Adrenal gland (tissue), 5 donors: ENCODE data around the gene ODAD3.

Experiments
- POLR2A ChIP-seq, 2 donors: fragments of 450-650 bp; IDR thresholded peaks; one replicate each; pipeline ENCODE4 v1.6.1; 2017; ENCODE audit warnings: antibody characterized with exemption in 2 of 2, mild to moderate bottlenecking in 2 of 2, moderate library complexity in 1 of 2
- TF ChIP-seq, protein P1 (sequence below), 6 experiments: fragments of 450-650 bp in 4 of 6; fragments of 200-600 bp in 2 of 6; sonication (generic) in 1 of 6; IDR thresholded peaks; 1 replicate in 5 of 6; 2 replicates in 1 of 6; pipeline versions ENCODE4 v1.5.1 to v1.8.0; 2016 to 2021; ENCODE audit warnings: antibody characterized with exemption in 6 of 6, mild to moderate bottlenecking in 2 of 6, moderate library complexity in 1 of 6
- donor health status: DM: no; HTN: no; CAD: no.

- no peak for TF ChIP-seq POLR2A (IDR thresholded peaks at IDR 0.05)
- TF ChIP-seq, protein P1, sequence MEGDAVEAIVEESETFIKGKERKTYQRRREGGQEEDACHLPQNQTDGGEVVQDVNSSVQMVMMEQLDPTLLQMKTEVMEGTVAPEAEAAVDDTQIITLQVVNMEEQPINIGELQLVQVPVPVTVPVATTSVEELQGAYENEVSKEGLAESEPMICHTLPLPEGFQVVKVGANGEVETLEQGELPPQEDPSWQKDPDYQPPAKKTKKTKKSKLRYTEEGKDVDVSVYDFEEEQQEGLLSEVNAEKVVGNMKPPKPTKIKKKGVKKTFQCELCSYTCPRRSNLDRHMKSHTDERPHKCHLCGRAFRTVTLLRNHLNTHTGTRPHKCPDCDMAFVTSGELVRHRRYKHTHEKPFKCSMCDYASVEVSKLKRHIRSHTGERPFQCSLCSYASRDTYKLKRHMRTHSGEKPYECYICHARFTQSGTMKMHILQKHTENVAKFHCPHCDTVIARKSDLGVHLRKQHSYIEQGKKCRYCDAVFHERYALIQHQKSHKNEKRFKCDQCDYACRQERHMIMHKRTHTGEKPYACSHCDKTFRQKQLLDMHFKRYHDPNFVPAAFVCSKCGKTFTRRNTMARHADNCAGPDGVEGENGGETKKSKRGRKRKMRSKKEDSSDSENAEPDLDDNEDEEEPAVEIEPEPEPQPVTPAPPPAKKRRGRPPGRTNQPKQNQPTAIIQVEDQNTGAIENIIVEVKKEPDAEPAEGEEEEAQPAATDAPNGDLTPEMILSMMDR (IDR thresholded peaks at IDR 0.05), result no peak
Measured at GRCh38 chr19:11446271-11446651, 11.3 kb upstream of the ODAD3 start.
